GM18519 (cell line): ENCODE results near the gene NSMF.

Experiments used
- ATAC-seq: cut with Tn5 transposase; IDR thresholded peaks from one replicate; pipeline ENCODE4 v1.9.1; 2021; ENCODE audit warnings: mild to moderate bottlenecking, moderate library complexity; ENCODE audit not compliant: unreplicated experiment, low FRiP score

The NSMF gene

DNA sequence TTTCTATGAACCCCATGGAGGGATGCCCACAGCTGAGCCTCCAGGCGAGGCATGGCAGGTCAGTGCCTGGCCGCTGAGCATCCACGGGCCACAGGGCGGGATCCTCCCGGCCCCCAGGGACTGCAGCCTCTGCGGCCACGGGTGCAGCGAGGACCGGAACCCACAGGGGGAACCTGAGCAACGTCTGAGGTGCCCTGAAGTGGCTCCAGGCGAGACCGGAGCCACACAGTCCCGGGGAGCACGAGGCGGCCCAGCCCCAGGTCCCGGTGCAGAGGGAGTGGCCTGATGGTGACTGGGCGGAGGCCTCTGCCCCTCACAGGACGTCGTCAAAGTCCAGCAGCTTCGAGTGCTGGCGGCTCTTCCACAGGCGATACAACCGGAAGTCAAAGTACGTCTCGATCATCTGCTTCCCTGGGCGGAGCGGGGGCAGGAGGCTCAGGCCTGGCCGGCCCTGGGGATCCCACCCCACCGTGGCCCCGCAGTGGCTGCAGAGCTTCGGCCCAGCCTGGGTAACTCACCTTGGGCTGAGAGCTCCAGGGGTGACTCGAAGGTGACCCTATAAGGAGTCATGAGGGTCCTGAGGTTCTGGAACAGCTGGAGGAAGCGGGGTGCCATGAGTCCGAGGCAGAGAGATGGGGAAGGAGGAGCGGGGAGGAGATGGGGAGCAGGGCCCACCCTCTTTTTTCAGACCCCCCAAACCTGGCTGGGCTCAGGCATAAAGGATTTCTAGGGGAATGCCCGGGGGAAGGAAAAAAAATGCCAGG, 9.9 kb downstream of the NSMF start:
- ATAC-seq, result no peak

- ATAC-seq, result no peak
Measured at GRCh38 chr9:137448602-137448962, 10.6 kb downstream of the NSMF start.

GRCh38 chr9:137447722-137448601, 11.2 kb downstream of the NSMF start:
- no peak for ATAC-seq

GRCh38 chr9:137446851-137447471, 12.2 kb downstream of the NSMF start:
- ATAC-seq, result no peak

GRCh38 chr9:137445930-137446431, 13.2 kb downstream of the NSMF start:
- no peak for ATAC-seq

DNA sequence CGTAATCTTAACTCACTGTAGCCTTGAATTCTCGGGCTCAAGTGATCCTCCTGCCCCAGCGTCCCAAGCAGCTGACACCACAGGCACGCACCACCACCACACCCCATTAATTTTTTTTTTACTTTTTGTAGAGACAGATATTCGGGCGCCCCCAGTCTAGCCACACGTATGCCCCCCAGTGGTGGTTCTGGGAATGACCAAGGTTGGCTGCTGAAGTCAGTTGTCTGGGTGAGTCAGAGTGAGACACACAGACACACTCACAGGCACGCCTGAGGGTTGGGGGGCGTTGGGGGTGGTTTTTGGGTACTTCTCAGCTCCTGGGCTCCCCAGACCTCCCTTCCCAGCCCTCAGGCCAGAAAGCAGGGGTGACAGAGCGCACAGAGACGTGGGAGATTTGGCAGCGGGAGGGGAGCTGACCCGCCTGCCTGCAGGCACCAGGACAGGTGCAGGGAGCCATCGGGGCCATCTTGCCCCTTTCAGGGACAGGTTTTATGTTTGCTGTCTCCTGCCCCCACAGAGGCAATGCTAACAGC, 13.8 kb downstream of the NSMF start:
- ATAC-seq, result no peak

GRCh38 chr9:137444106-137444790, 14.9 kb downstream of the NSMF start:
- no peak for ATAC-seq

DNA sequence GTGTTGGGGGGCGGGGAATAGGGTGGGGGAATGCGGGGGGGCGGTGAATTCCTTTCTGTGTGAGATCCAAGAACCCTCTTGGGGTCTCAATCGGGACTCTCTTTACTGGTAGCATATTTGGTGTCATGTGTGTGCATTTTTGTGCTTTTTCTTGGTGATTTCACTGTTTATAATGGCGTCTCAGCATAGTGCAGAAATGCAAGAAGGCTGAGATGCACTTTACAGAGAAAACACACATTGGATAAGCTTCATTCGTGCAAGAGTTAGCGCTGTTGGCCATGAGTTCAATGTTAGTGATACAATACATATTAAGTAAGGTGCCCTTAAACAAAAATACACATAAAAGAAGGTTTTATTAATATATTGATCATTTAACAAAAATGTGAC, 17.2 kb downstream of the NSMF start:
- no peak for ATAC-seq

GRCh38 chr9:137441289-137441934, 17.7 kb downstream of the NSMF start, which contains the start of gene ENTPD8:
Gene ENTPD8, minus strand, starts transcription at chr9:137441357. Its CDS starts 3,072 bp downstream, at chr9:137438285.
- no peak for ATAC-seq

- ATAC-seq, result no peak
Measured at GRCh38 chr9:137439158-137439714, 19.9 kb downstream of the NSMF start.

DNA sequence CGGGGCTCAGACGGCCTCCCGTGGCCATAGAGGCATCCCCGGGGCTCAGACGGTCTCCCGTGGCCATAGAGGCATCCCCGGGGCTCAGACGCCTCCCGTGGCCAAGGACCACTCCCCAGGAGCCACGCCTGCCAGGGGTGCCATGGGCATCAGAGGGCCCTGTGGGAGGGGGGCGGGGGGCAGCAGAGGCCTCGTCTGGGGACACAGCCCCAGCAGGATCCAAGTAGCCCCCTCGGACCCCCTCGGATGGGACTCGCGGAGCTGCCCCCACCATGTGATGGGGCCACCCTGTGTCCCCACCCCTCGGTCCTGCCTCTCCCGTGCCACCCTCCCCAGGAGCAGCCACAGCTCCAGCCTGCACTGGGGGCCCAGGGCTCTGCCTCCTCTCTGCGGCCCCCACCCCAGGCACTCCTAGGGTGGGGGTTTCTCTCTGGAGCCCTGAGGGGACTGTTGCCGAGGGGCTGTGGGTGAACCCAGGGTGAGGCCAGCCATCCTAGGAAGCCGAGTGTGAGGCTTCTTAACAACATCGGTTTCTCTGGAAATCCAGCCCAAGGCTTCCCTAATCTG, 20.5 kb downstream of the NSMF start:
- ATAC-seq, result no peak

GRCh38 chr9:137437691-137438590, 21.2 kb downstream of the NSMF start:
- no peak for ATAC-seq

GRCh38 chr9:137436761-137437600, 22.2 kb downstream of the NSMF start:
- ATAC-seq, result no peak

- ATAC-seq, result no peak
Measured at GRCh38 chr9:137435980-137436760, 23.0 kb downstream of the NSMF start.

DNA sequence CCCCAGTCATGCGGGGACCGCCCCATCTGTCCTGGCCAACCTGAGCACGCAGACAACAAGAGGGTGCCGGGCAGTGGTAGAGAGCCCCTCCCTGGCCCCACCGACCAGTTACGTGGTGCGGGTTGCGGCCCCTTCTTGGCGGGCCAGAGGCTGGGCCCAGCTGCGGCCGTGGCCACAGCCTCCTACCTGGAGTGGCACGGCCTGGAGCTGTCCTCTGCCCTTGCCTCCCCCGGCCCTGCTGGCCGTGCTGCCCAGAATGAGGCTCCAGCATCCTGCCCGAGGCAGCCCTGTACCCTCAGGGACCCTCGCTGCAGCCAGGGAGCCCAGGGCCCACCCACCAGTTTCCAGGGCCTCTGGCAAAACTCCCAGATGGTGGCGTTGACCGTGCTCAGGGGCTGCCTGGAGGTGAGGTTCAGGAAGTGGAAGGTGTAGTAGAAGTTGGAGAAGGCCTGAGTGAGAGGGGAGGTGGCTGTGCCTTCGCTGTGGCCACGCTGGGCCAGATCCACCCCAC, 23.7 kb downstream of the NSMF start:
- ATAC-seq, result no peak
